HG03575 (cell line): ENCODE measurements around the gene LRRC59.

Experiments
- ATAC-seq: cut with Tn5 transposase; IDR thresholded peaks from one replicate; pipeline ENCODE4 v1.9.1; 2021; ENCODE audit not compliant: unreplicated experiment, insufficient number of reproducible peaks, low FRiP score; ENCODE audit errors: extremely low read depth

Gene LRRC59

GRCh38 chr17:50365649-50366393, 31.5 kb downstream of the LRRC59 start:
- no peak for ATAC-seq

GRCh38 chr17:50365165-50365564, 32.2 kb downstream of the LRRC59 start:
- ATAC-seq, result no peak

- no peak for ATAC-seq
Observed at GRCh38 chr17:50364715-50365114, 32.6 kb downstream of the LRRC59 start.

GRCh38 chr17:50364061-50364458, 33.3 kb downstream of the LRRC59 start:
- ATAC-seq, result no peak

GRCh38 chr17:50363217-50364060, 33.9 kb downstream of the LRRC59 start:
- no peak for ATAC-seq

- ATAC-seq, result no peak
Observed at GRCh38 chr17:50362661-50363060, 34.7 kb downstream of the LRRC59 start.

DNA sequence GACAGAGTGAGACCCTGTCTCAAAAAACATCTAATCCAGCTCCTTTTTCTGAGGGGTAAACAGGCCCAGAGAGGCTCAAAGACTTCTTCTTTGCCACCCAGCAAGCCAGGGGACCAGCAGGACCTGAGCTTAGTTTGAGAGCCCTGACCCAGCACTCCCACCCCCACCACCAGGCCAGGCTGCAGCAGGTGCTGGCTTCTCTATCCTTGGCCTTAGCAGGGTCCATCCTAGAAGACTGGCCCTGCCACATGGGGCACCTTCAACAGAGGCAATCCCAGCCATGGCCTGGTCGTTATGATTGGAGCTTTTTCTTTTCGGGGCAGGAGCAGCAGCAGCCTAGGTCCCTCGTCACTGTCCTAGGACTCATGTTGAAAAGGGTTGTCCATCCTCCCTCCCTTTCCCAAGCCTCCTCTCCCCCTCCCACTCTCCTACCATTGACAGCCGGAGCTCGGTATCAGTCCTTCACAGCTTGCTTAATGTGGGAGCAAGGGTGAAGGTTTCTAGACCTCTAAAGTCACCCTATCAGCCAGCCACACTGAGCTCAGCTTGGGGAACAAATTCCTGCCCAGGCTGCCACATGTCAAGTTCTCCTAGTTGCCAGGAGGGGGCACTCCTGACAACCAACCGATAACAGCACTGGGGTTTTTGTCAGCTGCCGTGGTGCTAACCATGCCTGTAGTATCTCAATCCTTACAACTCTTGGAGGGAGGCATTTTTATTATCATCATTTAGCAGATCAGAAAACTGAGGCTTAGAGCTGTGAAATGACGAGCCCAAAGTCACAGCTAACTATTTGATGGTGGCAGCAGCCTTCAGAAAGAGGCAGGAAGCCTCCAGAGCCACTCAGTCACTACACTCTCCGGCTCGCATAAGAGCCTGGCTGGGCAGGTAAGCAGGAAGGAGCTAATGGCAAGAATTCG, 35.5 kb downstream of the LRRC59 start:
- no peak for ATAC-seq

DNA sequence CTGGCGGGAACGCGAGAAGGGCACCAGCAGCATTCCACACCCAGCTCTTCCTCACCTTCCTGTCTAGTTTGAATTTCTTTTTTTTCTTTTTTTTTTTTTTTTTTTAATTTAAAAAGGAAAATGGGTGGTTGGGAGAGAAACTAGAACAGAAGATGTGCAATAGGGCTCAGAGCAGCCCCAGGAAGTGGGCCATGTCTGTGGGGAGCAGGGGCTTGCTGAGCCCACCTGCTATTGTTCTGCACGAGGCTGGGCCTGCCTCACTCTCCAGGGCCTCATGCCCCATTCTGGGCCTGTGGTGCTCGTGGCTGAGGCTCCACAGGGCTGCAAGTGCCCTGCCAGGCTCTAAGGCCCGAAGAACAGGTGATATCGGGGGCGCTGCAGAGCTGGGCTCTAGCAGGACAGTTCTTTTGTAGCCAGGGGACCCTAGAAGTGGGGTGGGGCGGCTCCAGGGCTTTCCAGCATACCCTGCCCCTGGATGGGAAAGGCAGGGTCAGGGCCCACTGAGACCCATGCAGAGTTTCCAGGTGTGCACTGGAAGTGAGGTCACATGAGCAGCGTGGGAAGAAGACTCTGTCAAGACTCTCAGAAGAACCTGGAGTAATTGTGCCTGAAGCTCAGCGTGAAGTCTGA, 36.7 kb downstream of the LRRC59 start:
- ATAC-seq, result no peak

DNA sequence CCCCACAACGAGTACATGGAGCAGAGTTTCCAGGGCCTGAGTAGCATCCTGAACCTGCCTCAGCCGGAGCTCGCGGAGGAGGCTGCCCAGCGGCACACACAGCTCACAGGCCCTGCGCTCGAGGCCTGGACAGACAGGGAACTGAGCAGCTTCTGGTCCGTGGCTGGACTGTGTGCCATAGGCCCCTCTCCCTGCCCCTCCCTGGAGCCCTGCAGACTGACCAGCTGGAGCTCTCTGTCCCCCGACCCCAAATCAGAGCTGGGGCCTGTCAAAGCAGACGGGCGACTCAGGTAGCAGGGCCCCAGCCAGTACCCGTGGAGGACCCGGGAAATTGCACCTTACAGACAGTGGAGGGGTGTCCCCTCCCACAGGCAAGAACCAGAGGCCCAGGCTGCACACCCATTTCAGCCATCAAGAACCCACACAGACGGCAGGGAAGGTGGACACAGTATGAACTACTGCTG, 37.3 kb downstream of the LRRC59 start:
- no peak for ATAC-seq

- no peak for ATAC-seq
Observed at GRCh38 chr17:50359005-50359699, 38.2 kb downstream of the LRRC59 start.

DNA sequence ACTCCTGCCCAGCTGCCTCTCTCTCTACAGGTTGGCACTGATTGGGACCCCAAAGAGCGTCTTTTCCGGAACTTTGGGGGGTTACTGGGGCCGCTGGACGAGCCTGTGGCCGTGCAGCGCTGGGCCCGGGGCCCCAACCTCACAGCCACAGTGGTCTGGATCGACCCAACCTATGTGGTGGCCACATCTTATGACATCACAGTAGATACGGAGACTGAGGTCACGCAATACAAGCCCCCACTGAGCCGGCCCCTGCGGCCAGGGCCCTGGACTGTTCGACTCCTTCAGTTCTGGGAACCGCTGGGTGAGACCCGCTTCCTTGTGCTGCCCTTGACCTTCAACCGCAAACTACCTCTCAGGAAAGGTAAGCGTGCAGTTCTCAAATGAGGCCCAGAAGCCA, 39.1 kb downstream of the LRRC59 start:
- ATAC-seq, result no peak

DNA sequence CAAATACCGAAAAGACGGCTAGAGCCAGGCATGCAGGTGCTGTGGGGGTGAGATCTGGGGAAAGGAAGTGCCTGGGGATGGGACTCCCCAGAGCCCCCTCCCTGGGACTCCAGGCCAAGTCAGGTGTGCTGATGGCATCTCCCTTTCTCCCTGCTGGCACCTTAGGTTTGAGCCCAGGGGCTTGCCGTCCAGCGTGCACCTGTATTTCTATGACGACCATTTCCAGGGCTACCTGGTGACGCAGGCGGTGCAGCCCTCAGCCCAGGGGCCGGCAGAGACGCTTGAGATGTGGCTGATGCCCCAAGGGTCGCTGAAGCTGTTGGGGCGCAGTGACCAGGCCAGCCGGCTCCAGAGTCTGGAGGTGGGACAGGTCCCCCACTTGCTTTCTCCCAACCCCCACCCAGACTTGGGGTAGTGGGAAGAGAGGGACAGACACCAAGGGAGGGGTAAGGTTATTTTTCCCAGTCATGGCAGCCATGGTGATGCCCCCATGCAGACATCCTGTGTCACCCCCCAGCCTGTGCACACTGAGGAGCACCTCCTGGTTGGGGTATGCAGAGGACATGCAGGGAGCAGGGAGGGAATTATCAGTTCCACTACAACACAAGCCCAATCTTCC, 40.3 kb downstream of the LRRC59 start:
- no peak for ATAC-seq

DNA sequence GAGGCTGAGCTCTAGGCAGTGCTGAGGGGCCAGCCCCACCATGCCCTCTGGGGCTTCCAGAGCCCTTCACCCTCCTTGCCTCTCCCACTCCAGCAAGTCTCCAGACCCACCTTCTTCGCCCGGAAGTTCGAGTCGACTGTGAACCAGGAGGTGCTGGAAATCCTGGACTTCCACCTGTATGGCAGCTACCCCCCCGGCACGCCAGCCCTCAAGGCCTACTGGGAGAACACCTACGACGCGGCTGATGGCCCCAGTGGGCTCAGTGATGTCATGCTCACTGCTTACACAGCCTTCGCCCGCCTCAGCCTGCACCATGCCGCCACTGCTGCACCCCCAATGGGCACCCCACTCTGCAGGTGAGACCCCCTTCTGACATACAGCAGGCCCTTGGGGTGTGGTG, 40.9 kb downstream of the LRRC59 start:
- no peak for ATAC-seq

- ATAC-seq, result no peak
Observed at GRCh38 chr17:50355701-50356341, 41.5 kb downstream of the LRRC59 start.

GRCh38 chr17:50355336-50355700, 42.0 kb downstream of the LRRC59 start:
- no peak for ATAC-seq

DNA sequence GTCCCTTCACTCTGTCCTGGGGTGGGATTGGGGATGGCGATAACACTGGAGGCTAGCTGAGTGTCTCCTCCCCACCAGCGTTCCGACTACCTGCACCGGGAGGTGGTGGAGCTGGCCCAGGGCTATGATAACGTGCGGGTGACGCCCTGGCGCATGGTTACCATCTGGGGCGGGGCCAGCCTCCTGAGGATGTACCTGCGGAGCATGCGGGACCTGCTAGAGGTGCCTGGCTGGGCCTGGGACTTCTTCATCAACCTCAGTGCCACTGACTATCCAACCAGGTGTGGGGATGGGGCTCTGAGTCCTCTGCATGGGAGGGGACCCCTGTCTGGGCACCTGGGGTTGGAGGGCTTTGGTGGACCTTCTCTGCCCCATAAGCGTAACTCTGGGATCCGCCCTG, 42.5 kb downstream of the LRRC59 start:
- ATAC-seq, result no peak

- no peak for ATAC-seq
Observed at GRCh38 chr17:50354198-50354597, 43.1 kb downstream of the LRRC59 start.
